Ishikawa (cell line): ENCODE measurements around the gene KCNK1.

ENCODE experiments used
- CEBPB ChIP-seq: IDR thresholded peaks from 2 replicates; pipeline ENCODE4 v1.6.1; 2012
- CREB1 ChIP-seq: IDR thresholded peaks from 2 replicates; pipeline ENCODE4 v1.6.1; 2012; ENCODE audit warnings: low read depth
- EGR1 ChIP-seq: IDR thresholded peaks from 2 replicates; pipeline ENCODE4 v1.6.1; 2012
- EP300 ChIP-seq: IDR thresholded peaks from 2 replicates; pipeline ENCODE4 v1.6.1; 2012; ENCODE audit warnings: borderline replicate concordance
- FOXM1 ChIP-seq: IDR thresholded peaks from 2 replicates; pipeline ENCODE4 v1.6.1; 2012; ENCODE audit warnings: low read depth, borderline replicate concordance
- NFIC ChIP-seq: IDR thresholded peaks from 2 replicates; pipeline ENCODE4 v1.6.1; 2012
- RAD21 ChIP-seq: IDR thresholded peaks from 2 replicates; pipeline ENCODE4 v1.6.1; 2012; ENCODE audit warnings: low read depth
- REST ChIP-seq: IDR thresholded peaks from 2 replicates; pipeline ENCODE4 v1.6.1; 2012; ENCODE audit warnings: low read depth, mild to moderate bottlenecking
- TAF1 ChIP-seq: IDR thresholded peaks from 2 replicates; pipeline ENCODE4 v1.6.1; 2012; ENCODE audit warnings: low read depth, mild to moderate bottlenecking
- USF1 ChIP-seq: IDR thresholded peaks from 2 replicates; pipeline ENCODE4 v1.6.1; 2012
- ZBTB7A ChIP-seq: IDR thresholded peaks from 2 replicates; pipeline ENCODE4 v1.6.1; 2012; ENCODE audit warnings: low read depth

GRCh38 chr1:233600488-233600887 lies 13.4 kb upstream of the KCNK1 start:
- TF ChIP-seq EP300 = no peak
- no peak for TF ChIP-seq REST
- TF ChIP-seq CEBPB = no peak
- no peak for TF ChIP-seq TAF1
- TF ChIP-seq EGR1 = no peak
- TF ChIP-seq CREB1 = no peak
- TF ChIP-seq USF1 = no peak
- TF ChIP-seq FOXM1 = no peak
- no peak for TF ChIP-seq NFIC
- TF ChIP-seq ZBTB7A = no peak
- no peak for TF ChIP-seq RAD21
